CD4-positive, alpha-beta T cell (primary cell): ENCODE results near the gene TTK. TPM values are rescaled to one million over a fixed set of nuclear protein-coding genes. Genes with fewer than 3 reads are reported as not detected.

ENCODE experiments used
- ATAC-seq: fragments of 200-7000 bp; cut with Tn5 transposase; one replicate; pipeline ENCODE4 v1.10.0; 2022; ENCODE audit warnings: mild to moderate bottlenecking; ENCODE audit not compliant: poor library complexity
- CTCF ChIA-PET: fragments of 350-600 bp; sonication (Branson Sonifier 250); formaldehyde crosslinking; loops from one replicate; lab custom pipeline; 2021; ENCODE audit warnings: antibody characterized with exemption, inconsistent platforms; lab: Charles Lee
- POLR2A ChIA-PET: fragments of 350-600 bp; sonication (Branson Sonifier 250); formaldehyde crosslinking; loops from one replicate; lab custom pipeline; 2021; ENCODE audit warnings: antibody characterized with exemption, inconsistent platforms; lab: Charles Lee
- DNase-seq, 14 experiments: peaks; one replicate each; pipeline ENCODE4 v3.0.0-alpha.2; 2013 to 2020; ENCODE audit warnings: mixed read lengths in 2 of 14
- H3K27ac ChIP-seq, 2 donors: one replicate each; pipeline versions ENCODE4 v1.5.1 to v1.7.0; 2013; ENCODE audit warnings: low read length in 2 of 2, low read depth in 1 of 2, mild to moderate bottlenecking in 1 of 2
- H3K27me3 ChIP-seq, 2 experiments: 1 replicate in 1 of 2; 2 replicates in 1 of 2; pipeline versions ENCODE4 v1.6.1 to v1.7.0; 2013; ENCODE audit warnings: low read length in 2 of 2, control low read depth in 1 of 2, mild to moderate bottlenecking in 1 of 2, moderate library complexity in 1 of 2; ENCODE audit not compliant: insufficient read depth in 2 of 2, control insufficient read depth in 1 of 2
- H3K36me3 ChIP-seq: one replicate; pipeline ENCODE4 v1.6.1; 2013; ENCODE audit warnings: low read length, control low read depth; ENCODE audit not compliant: insufficient read depth
- H3K4me1 ChIP-seq: one replicate; pipeline ENCODE4 v1.6.1; 2013; ENCODE audit warnings: low read length, control low read depth; ENCODE audit not compliant: insufficient read depth
- H3K4me3 ChIP-seq: one replicate; pipeline ENCODE4 v1.5.1; 2013; ENCODE audit warnings: mild to moderate bottlenecking, low read length, moderate library complexity
- H3K9me3 ChIP-seq, 2 experiments: 1 replicate in 1 of 2; 2 replicates in 1 of 2; pipeline versions ENCODE4 v1.6.1 to v1.7.0; 2013; ENCODE audit warnings: low read length in 2 of 2, mild to moderate bottlenecking in 2 of 2, control low read depth in 1 of 2, moderate library complexity in 1 of 2; ENCODE audit not compliant: control insufficient read depth in 1 of 2, insufficient read depth in 1 of 2
- H3K27ac Mint-ChIP-seq: one replicate; pipeline ENCODE4 v1.8.0; 2020; ENCODE audit warnings: mixed read lengths
- H3K27me3 Mint-ChIP-seq: one replicate; pipeline ENCODE4 v1.8.0; 2021; ENCODE audit warnings: mixed read lengths
- H3K36me3 Mint-ChIP-seq: one replicate; pipeline ENCODE4 v1.8.0; 2021; ENCODE audit warnings: low read depth, mixed read lengths
- H3K4me1 Mint-ChIP-seq: one replicate; pipeline ENCODE4 v1.8.0; 2021; ENCODE audit warnings: low read depth, mixed read lengths
- H3K4me3 Mint-ChIP-seq: one replicate; pipeline ENCODE4 v1.8.0; 2020; ENCODE audit warnings: mild to moderate bottlenecking, mixed read lengths
- H3K9me3 Mint-ChIP-seq: one replicate; pipeline ENCODE4 v1.8.0; 2020; ENCODE audit warnings: mixed read lengths
- CTCF ChIP-seq: fragments of 200-600 bp; IDR thresholded peaks from one replicate; pipeline ENCODE4 v1.8.0; 2022; ENCODE audit warnings: antibody characterized with exemption, mild to moderate bottlenecking
- intact Hi-C, 2 experiments: fragments of 100-400 bp; cut with DNase I in 1 of 2; cut with micrococcal nuclease in 1 of 2; formaldehyde crosslinking; loops; one replicate each; pipeline versions ENCODE4 v1.15.1 to v1.9.0; 2023 to 2025; cut with DNase I, micrococcal nuclease
- total RNA-seq, 174 experiments: library from RNA in 2 of 174; stranded (reverse) in 2 of 174; gene quantifications; one replicate each; pipeline ENCODE4 v1.2.3 and lab custom pipeline; 2021 to 2026

Gene TTK
- total RNA-seq, 2 experiments from 2014 or later, result 0.45 to 0.60 TPM

GRCh38 chr6:79967178-79967577, 37.3 kb upstream of the TTK start:
- POLR2A ChIA-PET, result no interaction called here
- no peaks in the 10 kb centered on the region for H3K36me3 Mint-ChIP-seq
- intact Hi-C loops, result no loop called here
- TF ChIP-seq CTCF, result no peak
- Histone ChIP-seq H3K36me3 (no peaks in the 10 kb centered on the region), H3K4me3 (no peak overlapping the region), H3K9me3 (peaks cover 7 to 14% of the 10 kb centered on the region in 2 experiments), H3K27me3 (no peaks in the 10 kb centered on the region), H3K27ac (no peak overlapping the region), H3K4me1 (peaks cover 7% of the 10 kb centered on the region)
- DNase-seq, result no peak
- peaks cover 2% of the 10 kb centered on the region for H3K9me3 Mint-ChIP-seq
- peaks cover 12% of the 10 kb centered on the region for H3K4me1 Mint-ChIP-seq
- no peak overlapping the region for H3K4me3 Mint-ChIP-seq
- ATAC-seq, result no peak
- CTCF ChIA-PET, result no interaction called here
- H3K27me3 Mint-ChIP-seq, result no peaks in the 10 kb centered on the region
- H3K27ac Mint-ChIP-seq, result no peak overlapping the region

GRCh38 chr6:79969784-79970183, 34.7 kb upstream of the TTK start:
- ATAC-seq (no peak), DNase-seq (no peak)
- no peak overlapping the region for H3K4me3 ChIP-seq
- no peaks in the 10 kb centered on the region for H3K36me3 ChIP-seq
- CTCF ChIA-PET, result no interaction called here
- Mint-ChIP-seq H3K36me3 (no peaks in the 10 kb centered on the region), H3K9me3 (peaks cover 2% of the 10 kb centered on the region), H3K4me3 (no peak overlapping the region), H3K4me1 (peaks cover 4% of the 10 kb centered on the region), H3K27ac (no peak overlapping the region), H3K27me3 (no peaks in the 10 kb centered on the region)
- no peak for TF ChIP-seq CTCF
- intact Hi-C loops, result no loop called here
- no peaks in the 10 kb centered on the region for H3K27me3 ChIP-seq
- peaks cover 7 to 14% of the 10 kb centered on the region in 2 experiments for H3K9me3 ChIP-seq
- H3K27ac ChIP-seq, result no peak overlapping the region
- H3K4me1 ChIP-seq, result peaks cover 7% of the 10 kb centered on the region
- POLR2A ChIA-PET, result no interaction called here

- H3K36me3 ChIP-seq, result no peaks in the 10 kb centered on the region
- ChIA-PET POLR2A (no interaction called here), CTCF (interaction anchor here (2.0 kb wide), 1 partner anchor 22 kb away, joined by 5 read pairs; no protein-coding TSS in a partner anchor)
- Mint-ChIP-seq H3K27me3 (no peaks in the 10 kb centered on the region), H3K27ac (no peak overlapping the region), H3K9me3 (peaks cover 2% of the 10 kb centered on the region), H3K4me3 (no peak overlapping the region), H3K4me1 (no peaks in the 10 kb centered on the region), H3K36me3 (no peaks in the 10 kb centered on the region)
- intact Hi-C loops, result no loop called here
- DNase-seq, result no peak
- H3K27ac ChIP-seq, result no peak overlapping the region
- H3K27me3 ChIP-seq, result no peaks in the 10 kb centered on the region
- H3K4me1 ChIP-seq, result no peaks in the 10 kb centered on the region
- no peak for ATAC-seq
- H3K9me3 ChIP-seq, result peaks cover 7 to 10% of the 10 kb centered on the region in 2 experiments
- no peak for TF ChIP-seq CTCF
- H3K4me3 ChIP-seq, result no peak overlapping the region
Measured at GRCh38 chr6:79971193-79971592, 33.3 kb upstream of the TTK start.
